Neutrophil (primary cell): ENCODE data around the gene ACSM2B.
"Not testable (repeated sequence)": the region's sequence is repeated elsewhere in the genome, so short reads cannot be mapped to it uniquely, and the experiment has no call there.

Experiments used
- H3K27ac ChIP-seq: fragments of 200-600 bp; sonication (generic); 2 replicates; pipeline ENCODE4 v1.5.1; 2016; ENCODE audit warnings: mild to moderate bottlenecking, moderate library complexity
- H3K27me3 ChIP-seq: fragments of 200-600 bp; sonication (generic); 2 replicates; pipeline ENCODE4 v1.6.0; 2016; ENCODE audit warnings: mild to moderate bottlenecking
- H3K36me3 ChIP-seq: fragments of 200-600 bp; sonication (generic); 2 replicates; pipeline ENCODE4 v1.5.1; 2017
- H3K4me1 ChIP-seq, 2 experiments: fragments of 200-600 bp in 1 of 2; sonication (generic) in 1 of 2; 1 replicate in 1 of 2; 2 replicates in 1 of 2; pipeline versions ENCODE4 v1.5.1 to v1.6.1; 2013 to 2016; ENCODE audit warnings: low read depth in 1 of 2, low read length in 1 of 2, mild to moderate bottlenecking in 1 of 2, moderate library complexity in 1 of 2; ENCODE audit not compliant: control insufficient read depth in 1 of 2, insufficient read depth in 1 of 2
- H3K4me3 ChIP-seq, 2 experiments: fragments of 200-600 bp in 1 of 2; sonication (generic) in 1 of 2; 1 replicate in 1 of 2; 2 replicates in 1 of 2; pipeline ENCODE4 v1.5.1; 2013 to 2016; ENCODE audit warnings: low read depth in 1 of 2, low read length in 1 of 2, mild to moderate bottlenecking in 1 of 2, moderate library complexity in 1 of 2
- H3K9me3 ChIP-seq: fragments of 200-600 bp; sonication (generic); 2 replicates; pipeline ENCODE4 v1.5.1; 2016
- TF ChIP-seq, protein P1 (sequence below): fragments of 200-600 bp; sonication (generic); IDR thresholded peaks from 2 replicates; pipeline ENCODE4 v1.5.1; 2016; ENCODE audit warnings: antibody characterized with exemption

ACSM2B gene

DNA sequence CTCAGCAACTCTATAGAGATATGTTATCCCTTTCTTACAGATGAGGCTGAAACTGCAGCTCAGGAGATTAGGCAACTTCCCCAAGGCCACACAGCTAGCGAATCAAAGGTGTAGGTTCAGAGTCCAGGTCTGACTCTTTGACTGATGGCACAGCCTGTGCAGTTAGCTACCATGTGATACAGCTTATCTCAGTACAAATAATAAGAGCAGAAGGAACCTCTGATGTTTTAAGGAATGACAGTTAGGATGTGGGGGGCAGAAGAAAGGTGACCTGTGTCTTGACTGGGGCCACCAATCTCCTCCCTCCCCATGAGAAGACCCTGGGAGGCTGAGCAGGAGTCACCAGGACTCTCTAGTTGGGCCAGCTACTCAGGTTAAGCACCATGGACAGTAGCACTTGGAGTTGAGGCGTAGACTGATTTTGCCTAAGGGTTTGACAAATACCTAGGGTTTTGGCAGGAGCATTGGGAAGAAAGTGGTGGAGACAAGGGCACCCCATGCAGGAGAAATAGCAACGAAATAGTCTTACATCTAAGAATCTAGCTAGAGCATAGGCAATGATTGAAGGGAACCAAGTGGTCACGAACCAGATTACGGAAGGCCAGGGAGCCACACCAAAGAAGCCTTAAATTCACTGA, 22.8 kb upstream of the ACSM2B start:
- no peaks in the 10 kb centered on the region for H3K4me1 ChIP-seq
- TF ChIP-seq, protein P1, sequence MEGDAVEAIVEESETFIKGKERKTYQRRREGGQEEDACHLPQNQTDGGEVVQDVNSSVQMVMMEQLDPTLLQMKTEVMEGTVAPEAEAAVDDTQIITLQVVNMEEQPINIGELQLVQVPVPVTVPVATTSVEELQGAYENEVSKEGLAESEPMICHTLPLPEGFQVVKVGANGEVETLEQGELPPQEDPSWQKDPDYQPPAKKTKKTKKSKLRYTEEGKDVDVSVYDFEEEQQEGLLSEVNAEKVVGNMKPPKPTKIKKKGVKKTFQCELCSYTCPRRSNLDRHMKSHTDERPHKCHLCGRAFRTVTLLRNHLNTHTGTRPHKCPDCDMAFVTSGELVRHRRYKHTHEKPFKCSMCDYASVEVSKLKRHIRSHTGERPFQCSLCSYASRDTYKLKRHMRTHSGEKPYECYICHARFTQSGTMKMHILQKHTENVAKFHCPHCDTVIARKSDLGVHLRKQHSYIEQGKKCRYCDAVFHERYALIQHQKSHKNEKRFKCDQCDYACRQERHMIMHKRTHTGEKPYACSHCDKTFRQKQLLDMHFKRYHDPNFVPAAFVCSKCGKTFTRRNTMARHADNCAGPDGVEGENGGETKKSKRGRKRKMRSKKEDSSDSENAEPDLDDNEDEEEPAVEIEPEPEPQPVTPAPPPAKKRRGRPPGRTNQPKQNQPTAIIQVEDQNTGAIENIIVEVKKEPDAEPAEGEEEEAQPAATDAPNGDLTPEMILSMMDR = no peak
- H3K27ac ChIP-seq = no peak overlapping the region

DNA sequence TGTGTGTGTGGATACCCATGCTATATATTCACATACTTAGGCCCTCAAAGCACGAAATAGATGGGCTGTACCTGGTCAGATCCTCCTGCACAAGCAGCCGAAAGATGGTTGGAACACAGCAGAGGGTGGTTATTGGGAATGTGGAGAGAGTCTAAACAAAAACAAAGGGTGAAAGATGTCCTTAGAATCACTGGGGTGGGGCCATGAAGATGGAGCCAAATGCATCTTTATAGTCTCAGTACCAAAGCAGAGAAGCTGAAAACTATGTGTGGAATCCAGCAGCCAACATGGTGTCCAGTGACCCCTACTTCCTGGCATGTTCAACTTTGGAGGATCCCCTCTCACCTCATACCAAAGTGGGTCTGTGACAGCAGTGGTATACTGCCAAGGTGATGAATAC, 19.5 kb upstream of the ACSM2B start:
- not testable (repeated sequence) for H3K27ac ChIP-seq, H3K4me1 ChIP-seq, H3K9me3 ChIP-seq, H3K27me3 ChIP-seq, H3K36me3 ChIP-seq, H3K4me3 ChIP-seq

More for the DNA sequence above, 22.8 kb upstream of the ACSM2B start:
- no peak overlapping the region for H3K4me3 ChIP-seq
- H3K36me3 ChIP-seq = no peaks in the 10 kb centered on the region
- H3K27me3 ChIP-seq = peaks cover 4% of the 10 kb centered on the region
- no peaks in the 10 kb centered on the region for H3K9me3 ChIP-seq

DNA sequence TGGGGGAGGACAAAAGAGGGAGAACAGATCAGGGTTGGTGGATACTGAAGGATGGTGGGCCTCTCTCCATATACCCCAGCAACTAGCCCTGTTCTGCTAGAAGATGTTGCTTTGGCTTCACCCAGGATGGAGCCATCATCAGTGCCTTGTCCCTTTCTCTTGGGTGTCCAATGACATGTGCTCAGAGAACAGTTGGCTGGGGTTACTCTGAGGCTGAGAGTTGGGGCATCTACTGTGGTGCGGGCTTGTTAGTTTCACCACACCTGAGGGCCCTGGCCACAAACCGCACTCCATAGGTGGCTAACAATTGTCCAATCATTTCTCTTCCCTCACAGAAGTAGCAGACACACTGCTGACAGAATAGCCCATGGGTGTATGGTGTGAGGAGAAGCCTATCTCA, 18.9 kb upstream of the ACSM2B start:
- H3K27ac ChIP-seq, H3K4me1 ChIP-seq, H3K4me3 ChIP-seq, H3K9me3 ChIP-seq, H3K36me3 ChIP-seq, H3K27me3 ChIP-seq: not testable (repeated sequence)

DNA sequence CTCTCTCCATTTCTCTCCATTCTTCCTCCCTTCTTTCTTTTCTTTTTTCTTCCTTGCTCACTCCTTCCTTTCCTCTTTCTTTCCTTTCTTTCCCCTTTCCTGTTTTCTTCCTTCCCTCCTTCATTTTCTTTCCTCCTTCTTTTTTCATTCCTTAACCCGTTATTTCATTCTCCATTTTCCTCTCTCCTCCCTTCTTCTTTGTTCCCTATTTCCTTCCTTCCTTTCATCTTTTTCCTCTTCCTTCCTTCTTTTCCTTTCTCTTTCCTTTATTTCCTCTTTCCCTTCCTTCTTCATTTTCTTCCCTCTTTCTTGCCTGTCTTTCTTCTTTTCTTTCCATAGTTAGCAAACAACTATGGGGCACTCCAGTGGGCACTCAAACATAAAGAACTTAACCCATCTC, 16.6 kb upstream of the ACSM2B start:
- not testable (repeated sequence) for H3K4me3 ChIP-seq, H3K27me3 ChIP-seq, H3K27ac ChIP-seq, H3K36me3 ChIP-seq, H3K9me3 ChIP-seq, H3K4me1 ChIP-seq

DNA sequence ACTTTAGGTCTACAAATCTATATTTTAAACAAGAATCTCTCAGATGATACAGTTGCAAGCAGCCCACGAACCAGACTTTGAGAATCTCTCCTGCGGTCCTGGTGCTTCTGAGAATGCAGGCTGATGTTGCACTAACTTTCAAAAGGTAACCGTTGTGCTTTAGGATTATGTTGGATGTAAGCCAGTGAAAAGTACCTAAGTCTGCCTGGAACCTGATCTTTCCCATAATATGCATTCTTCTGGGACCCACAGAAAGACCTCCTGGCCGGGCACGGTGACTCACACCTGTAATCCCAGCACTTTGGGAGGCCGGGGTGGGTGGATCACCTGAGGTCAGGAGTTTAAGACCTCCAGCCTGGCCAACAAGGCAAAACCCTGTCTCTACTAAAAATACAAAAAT, 13.3 kb upstream of the ACSM2B start:
- not testable (repeated sequence) for H3K9me3 ChIP-seq, H3K27ac ChIP-seq, H3K4me3 ChIP-seq, H3K27me3 ChIP-seq, H3K4me1 ChIP-seq, H3K36me3 ChIP-seq

DNA sequence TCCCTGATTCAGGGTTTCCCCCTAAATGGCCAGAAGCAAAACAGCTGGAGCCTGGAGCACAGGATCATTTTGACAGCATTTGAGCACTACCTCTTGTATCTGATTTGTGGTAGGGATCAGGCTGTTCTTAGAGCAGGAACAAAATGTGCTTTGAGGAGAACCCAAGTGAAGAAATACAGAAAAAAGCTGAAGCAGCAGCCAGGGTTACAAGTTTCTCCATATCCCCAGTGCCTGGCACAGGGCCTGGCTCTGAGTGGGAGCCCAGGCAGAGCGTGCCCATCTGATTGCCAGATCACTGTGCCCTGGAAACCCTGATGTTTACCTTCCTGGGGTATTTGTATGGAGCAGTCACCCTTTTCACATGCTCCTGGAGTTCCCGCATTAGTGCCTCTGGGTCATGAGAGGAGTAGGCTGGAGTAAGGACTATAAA, 11.5 kb upstream of the ACSM2B start:
- not testable (repeated sequence) for H3K4me3 ChIP-seq, H3K36me3 ChIP-seq, H3K27ac ChIP-seq, H3K4me1 ChIP-seq, H3K9me3 ChIP-seq, H3K27me3 ChIP-seq

DNA sequence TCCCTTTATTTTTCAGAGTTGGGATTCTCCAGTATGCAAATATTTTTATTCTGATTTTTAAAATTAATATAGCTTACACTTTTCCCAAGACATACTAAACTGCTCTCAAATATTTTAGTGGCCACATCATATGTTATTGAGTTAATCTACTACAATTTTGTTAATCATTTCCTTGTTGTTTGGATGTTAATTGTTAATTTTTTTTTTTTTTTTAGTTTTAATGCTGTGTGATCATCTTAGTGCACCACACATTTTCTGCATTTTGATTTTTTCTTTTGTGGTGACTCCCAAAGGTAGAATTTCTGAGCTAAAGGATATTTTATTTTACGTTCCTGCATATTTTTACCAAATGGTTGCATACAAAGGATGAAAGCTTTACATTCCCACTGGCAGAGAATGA, 10.5 kb upstream of the ACSM2B start:
- not testable (repeated sequence) for H3K36me3 ChIP-seq, H3K27ac ChIP-seq, H3K9me3 ChIP-seq, H3K4me1 ChIP-seq, H3K27me3 ChIP-seq, H3K4me3 ChIP-seq

DNA sequence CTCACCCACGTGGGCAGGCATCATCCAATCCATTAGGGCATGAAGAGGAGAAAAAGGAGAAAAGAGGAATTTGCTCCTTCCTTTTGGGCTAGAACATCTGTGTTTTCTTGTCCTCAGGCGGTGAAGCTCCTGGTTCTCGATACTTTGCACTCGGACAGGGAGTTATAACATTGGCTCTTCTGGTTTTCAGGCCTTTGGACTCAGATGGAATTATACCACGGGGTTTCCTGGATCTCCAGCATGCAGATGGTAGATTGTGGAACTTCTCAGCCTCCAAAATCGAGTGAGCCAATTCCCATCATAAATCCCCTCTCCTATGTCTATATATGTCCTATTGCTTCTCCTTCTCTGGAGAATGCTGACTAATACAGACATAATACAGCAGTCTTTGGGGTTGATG, 9.9 kb upstream of the ACSM2B start:
- not testable (repeated sequence) for H3K4me3 ChIP-seq, H3K27ac ChIP-seq, H3K9me3 ChIP-seq, H3K4me1 ChIP-seq, H3K27me3 ChIP-seq, H3K36me3 ChIP-seq

DNA sequence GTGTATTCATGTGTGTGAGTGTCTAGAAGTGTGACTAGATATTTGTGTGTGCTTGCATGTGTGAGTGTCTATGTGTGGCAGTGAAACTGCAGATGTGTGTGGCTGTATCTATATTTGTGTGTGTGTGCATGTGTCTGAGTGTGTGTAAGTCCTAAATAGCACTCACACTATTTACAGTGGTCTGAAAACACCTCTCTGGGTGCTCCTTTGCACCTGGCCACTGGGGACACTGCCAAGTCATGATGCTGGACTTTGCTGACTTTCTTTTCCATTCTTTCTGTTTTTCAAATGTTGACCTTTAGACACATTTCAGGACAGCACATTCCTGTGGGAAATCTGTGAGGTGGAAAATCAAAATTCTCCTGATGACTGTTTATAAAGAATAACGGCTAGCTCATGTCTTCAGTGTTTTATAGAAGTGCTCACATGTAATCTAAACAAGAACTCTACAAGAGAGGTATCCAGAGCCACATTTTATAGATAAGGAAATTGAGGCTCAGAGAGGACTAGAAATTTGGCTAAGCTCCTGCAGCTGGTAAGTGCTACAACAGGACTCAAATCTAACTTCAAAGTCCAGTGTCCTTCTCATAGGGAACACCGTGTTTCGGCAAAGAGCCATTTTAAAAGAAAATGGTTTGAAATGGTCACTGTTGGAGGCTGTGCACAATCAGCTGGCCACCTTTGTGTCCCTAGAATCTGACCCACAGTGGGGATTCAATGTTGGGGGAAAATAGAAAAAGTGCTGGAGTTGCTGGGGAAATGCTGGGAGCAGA, 4.5 kb upstream of the ACSM2B start:
- H3K4me1 ChIP-seq, H3K9me3 ChIP-seq, H3K4me3 ChIP-seq, H3K36me3 ChIP-seq, H3K27ac ChIP-seq, H3K27me3 ChIP-seq: not testable (repeated sequence)

DNA sequence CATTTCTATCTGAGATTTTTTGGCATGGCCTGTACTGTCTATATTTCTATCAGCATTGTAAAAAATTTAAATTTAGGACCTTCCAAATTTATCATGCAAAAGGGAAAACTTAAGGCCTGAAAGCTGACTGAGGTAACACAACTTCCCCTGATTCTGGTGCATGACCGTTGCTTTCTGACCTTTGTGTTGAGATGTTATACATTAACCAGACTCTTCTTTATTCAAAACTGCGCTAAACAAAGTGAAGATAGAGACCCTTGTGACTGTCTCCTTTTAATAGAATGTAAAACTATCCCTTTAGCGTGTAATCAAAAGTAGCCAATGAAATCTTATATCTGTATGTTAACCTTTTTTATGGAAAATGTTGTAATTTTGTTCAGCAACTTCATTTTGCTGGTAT, 1.9 kb upstream of the ACSM2B start:
- H3K27me3 ChIP-seq, H3K9me3 ChIP-seq, H3K27ac ChIP-seq, H3K4me3 ChIP-seq, H3K36me3 ChIP-seq, H3K4me1 ChIP-seq: not testable (repeated sequence)

DNA sequence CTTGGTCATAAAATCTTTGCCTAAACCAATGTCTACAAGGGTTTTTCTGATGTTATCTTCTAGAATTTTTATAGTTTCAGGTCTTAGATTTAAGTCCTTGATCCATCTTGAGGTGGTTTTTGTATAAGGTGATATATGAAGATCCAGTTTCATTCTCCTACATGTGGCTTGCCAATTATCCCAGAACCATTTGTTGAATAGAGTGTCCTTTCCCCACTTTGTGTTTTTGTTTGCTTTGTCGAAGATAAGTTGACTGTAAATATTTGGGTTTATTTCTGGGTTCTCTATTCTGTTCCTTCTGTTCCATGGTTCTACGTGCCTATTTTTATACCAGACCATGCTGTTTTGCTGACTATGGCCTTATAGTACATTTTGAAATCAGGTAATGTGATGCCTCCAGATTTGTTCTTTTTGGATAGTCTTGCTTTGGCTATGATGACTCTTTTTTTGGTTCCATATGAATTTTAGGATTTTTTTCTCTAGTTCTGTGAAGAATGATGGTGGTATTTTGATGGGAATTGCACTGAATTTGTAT, 7.0 kb downstream of the ACSM2B start:
- H3K9me3 ChIP-seq, H3K4me3 ChIP-seq, H3K4me1 ChIP-seq: not testable (repeated sequence)

More for the DNA sequence above, 7.0 kb downstream of the ACSM2B start:
- H3K27ac ChIP-seq, H3K27me3 ChIP-seq, H3K36me3 ChIP-seq: not testable (repeated sequence)
